ENCODE data around the gene ADNP.

- TF ChIP-seq CTCF (IDR thresholded peaks at IDR 0.05) (no peak), POLR2AphosphoS5 (IDR thresholded peaks at IDR 0.05) (no peak), POLR2A (IDR thresholded peaks at IDR 0.05) (no peak)
Measured at GRCh38 chr20:50850721-50851286, 80.4 kb downstream of the ADNP start.

Data from sigmoid colon (tissue), 4 donors.